Mucosa of rectum (tissue), 2 donors: ENCODE measurements around the gene PFKL.

Experiments
- H3K27ac ChIP-seq, 2 donors: one replicate each; pipeline ENCODE4 v1.7.0; 2013; ENCODE audit warnings: inconsistent platforms in 2 of 2, low read depth in 2 of 2, low read length in 2 of 2
- H3K27me3 ChIP-seq, 2 donors: one replicate each; pipeline ENCODE4 v1.7.0; 2013; ENCODE audit warnings: low read length in 2 of 2; ENCODE audit not compliant: control insufficient read depth in 2 of 2, insufficient read depth in 2 of 2
- H3K36me3 ChIP-seq, 2 donors: one replicate each; pipeline ENCODE4 v1.7.0; 2013; ENCODE audit warnings: low read length in 2 of 2; ENCODE audit not compliant: control insufficient read depth in 2 of 2, insufficient read depth in 2 of 2
- H3K4me1 ChIP-seq, 2 donors: one replicate each; pipeline ENCODE4 v1.7.0; 2013; ENCODE audit warnings: low read length in 2 of 2, mild to moderate bottlenecking in 1 of 2; ENCODE audit not compliant: control insufficient read depth in 2 of 2, insufficient read depth in 2 of 2
- H3K4me3 ChIP-seq, 2 donors: one replicate each; pipeline ENCODE4 v1.7.0; 2013; ENCODE audit warnings: low read length in 2 of 2
- H3K9ac ChIP-seq, 2 donors: one replicate each; pipeline ENCODE4 v1.7.0; 2013; ENCODE audit warnings: low read length in 2 of 2, low read depth in 1 of 2, mild to moderate bottlenecking in 1 of 2
- H3K9me3 ChIP-seq, 2 donors: one replicate each; pipeline ENCODE4 v1.7.0; 2013; ENCODE audit warnings: low read length in 2 of 2; ENCODE audit not compliant: control insufficient read depth in 2 of 2
- donor health status: healthy.
- donor health status: Normal muscosa, but diverticular disease.

PFKL gene

GRCh38 chr21:44299458-44300261 lies at the start of gene PFKL:
Gene PFKL, plus strand, starts transcription at chr21:44300053. Its CDS starts 53 bp downstream, at chr21:44300106.
- Histone ChIP-seq H3K4me1 (peaks cover 46 to 57% of the 10 kb centered on the region in 2 donors), H3K4me3 (peak within 1 kb of the TSS; percentile 71 to 73), H3K9me3 (no peaks in the 10 kb centered on the region)

GRCh38 chr21:44253832-44254710 lies 45.8 kb upstream of the PFKL start:
- Histone ChIP-seq H3K4me1 (no peaks in the 10 kb centered on the region), H3K9me3 (no peaks in the 10 kb centered on the region), H3K27ac (no peak overlapping the region), H3K9ac (no peak overlapping the region), H3K36me3 (no peaks in the 10 kb centered on the region), H3K27me3 (peaks cover 0 to 5% of the 10 kb centered on the region in 2 donors), H3K4me3 (no peak overlapping the region)

More at GRCh38 chr21:44299458-44300261, at the start of gene PFKL:
- peak within 1 kb of the TSS; percentile 96 for H3K27ac ChIP-seq
- no peaks in the 10 kb centered on the region for H3K36me3 ChIP-seq
- H3K9ac ChIP-seq: peak within 1 kb of the TSS; percentile 77 to 88
- no peaks in the 10 kb centered on the region for H3K27me3 ChIP-seq

GRCh38 chr21:44255511-44255981 lies 44.3 kb upstream of the PFKL start:
- Histone ChIP-seq H3K4me1 (no peaks in the 10 kb centered on the region), H3K4me3 (no peak overlapping the region), H3K9ac (no peak overlapping the region), H3K9me3 (no peaks in the 10 kb centered on the region), H3K27me3 (peaks cover 0 to 5% of the 10 kb centered on the region in 2 donors), H3K36me3 (no peaks in the 10 kb centered on the region), H3K27ac (no peak overlapping the region)

GRCh38 chr21:44258056-44258725 lies 41.7 kb upstream of the PFKL start:
- peaks cover 0 to 5% of the 10 kb centered on the region in 2 donors for H3K27me3 ChIP-seq
- H3K9me3 ChIP-seq: no peaks in the 10 kb centered on the region
- H3K4me1 ChIP-seq: no peaks in the 10 kb centered on the region
- H3K4me3 ChIP-seq: no peak overlapping the region
- no peaks in the 10 kb centered on the region for H3K36me3 ChIP-seq
- no peak overlapping the region for H3K9ac ChIP-seq
- H3K27ac ChIP-seq: no peak overlapping the region

GRCh38 chr21:44259082-44259705 lies 40.7 kb upstream of the PFKL start:
- Histone ChIP-seq H3K4me3 (no peak overlapping the region), H3K36me3 (no peaks in the 10 kb centered on the region), H3K27me3 (no peaks in the 10 kb centered on the region), H3K9ac (no peak overlapping the region), H3K9me3 (no peaks in the 10 kb centered on the region), H3K27ac (no peak overlapping the region), H3K4me1 (no peaks in the 10 kb centered on the region)

GRCh38 chr21:44260066-44260465 lies 39.8 kb upstream of the PFKL start:
- Histone ChIP-seq H3K36me3 (no peaks in the 10 kb centered on the region), H3K9ac (no peak overlapping the region), H3K27ac (no peak overlapping the region), H3K4me3 (no peak overlapping the region), H3K27me3 (no peaks in the 10 kb centered on the region), H3K4me1 (no peaks in the 10 kb centered on the region), H3K9me3 (no peaks in the 10 kb centered on the region)

- H3K9me3 ChIP-seq: no peaks in the 10 kb centered on the region
- H3K27ac ChIP-seq: no peak overlapping the region
- H3K4me3 ChIP-seq: no peak overlapping the region
- H3K27me3 ChIP-seq: no peaks in the 10 kb centered on the region
- H3K36me3 ChIP-seq: no peaks in the 10 kb centered on the region
- no peaks in the 10 kb centered on the region for H3K4me1 ChIP-seq
- H3K9ac ChIP-seq: no peak overlapping the region
These were observed 38.8 kb upstream of the PFKL start for GRCh38 chr21:44260791-44261631.

GRCh38 chr21:44261675-44262295 lies 38.1 kb upstream of the PFKL start, which contains the start of gene DNMT3L:
Gene DNMT3L, minus strand, starts transcription at chr21:44261897. Its CDS starts 638 bp downstream, at chr21:44261259.
- H3K4me1 ChIP-seq: no peaks in the 10 kb centered on the region
- H3K4me3 ChIP-seq: no peak within 1 kb of the TSS
- no peak within 1 kb of the TSS for H3K27ac ChIP-seq
- H3K9ac ChIP-seq: no peak within 1 kb of the TSS
- no peaks in the 10 kb centered on the region for H3K27me3 ChIP-seq
- no peaks in the 10 kb centered on the region for H3K9me3 ChIP-seq
- no peaks in the 10 kb centered on the region for H3K36me3 ChIP-seq
